ENCODE data around the gene AMN1. TPM values are rescaled to one million over a fixed set of nuclear protein-coding genes. Genes with fewer than 3 reads are reported as not detected.
"Not testable (repeated sequence)": the region's sequence is repeated elsewhere in the genome, so short reads cannot be mapped to it uniquely, and the experiment has no call there.

AMN1 gene
- total RNA-seq, 4 donors from 2014 or later = 5.7 to 10.5 (median 8.7) TPM; not detected in 1

- H3K27ac ChIP-seq = no peak overlapping the region
- no peaks in the 10 kb centered on the region for H3K9me3 ChIP-seq
- intact Hi-C loops (cut with DNase I; ENCODE audit: low total_unique reads) (loop anchor here (10.0 kb wide), 1 partner anchor 72 kb away; the partner anchor contains the start of gene ETFBKMT), in situ Hi-C loops (cut with MboI; ENCODE audit: low pct_ligation_motif_present in 1 of 4, low pct_unique_long_range_greater_than_20kb in 1 of 4, low sequenced_read_pairs in 3 of 4) (no loop called here)
- 86 to 98% methylated on average over 1 to 2 of the region's 2 CpGs for WGBS, 2 donors (ENCODE audit: low coverage in 1 of 2)
- H3K4me1 ChIP-seq = peaks cover 2 to 33% (median 7%) of the 10 kb centered on the region in 4 donors
- no peak for DNase-seq
- H3K27me3 ChIP-seq = no peaks in the 10 kb centered on the region
- TF ChIP-seq CTCF (IDR thresholded peaks at IDR 0.05) (no peak), POLR2A (IDR thresholded peaks at IDR 0.05) (no peak), EP300 (IDR thresholded peaks at IDR 0.05; ENCODE audit: low read depth) (no peak), POLR2AphosphoS5 (IDR thresholded peaks at IDR 0.05) (no peak)
- no peak overlapping the region for H3K4me3 ChIP-seq
- H3K36me3 ChIP-seq = no peaks in the 10 kb centered on the region
Observed at GRCh38 chr12:31727192-31727591, 1.6 kb downstream of the AMN1 start.

- in situ Hi-C loops (cut with MboI; ENCODE audit: low pct_ligation_motif_present in 1 of 4, low pct_unique_long_range_greater_than_20kb in 1 of 4, low sequenced_read_pairs in 3 of 4) = no loop called here
- DNase-seq = no peak
Observed at GRCh38 chr12:31726575-31726974, 2.2 kb downstream of the AMN1 start.

GRCh38 chr12:31724557-31724956, 4.3 kb downstream of the AMN1 start:
- WGBS, 2 donors (ENCODE audit: low coverage in 1 of 2) = 84 to 100% methylated on average over 1 to 2 of the region's 2 CpGs
- H3K4me1 ChIP-seq = peaks cover 0 to 17% (median 5%) of the 10 kb centered on the region in 4 donors
- H3K27ac ChIP-seq = no peak overlapping the region
- no peak for TF ChIP-seq CTCF (IDR thresholded peaks at IDR 0.05)
- TF ChIP-seq POLR2A (IDR thresholded peaks at IDR 0.05) = no peak
- no peak for TF ChIP-seq POLR2AphosphoS5 (IDR thresholded peaks at IDR 0.05)
- no peak for TF ChIP-seq EP300 (IDR thresholded peaks at IDR 0.05; ENCODE audit: low read depth)
- intact Hi-C loops (cut with DNase I; ENCODE audit: low total_unique reads) (loop anchor here (10.0 kb wide), 1 partner anchor 70 kb away; the partner anchor contains the start of gene ETFBKMT), in situ Hi-C loops (cut with MboI; ENCODE audit: low pct_ligation_motif_present in 1 of 4, low pct_unique_long_range_greater_than_20kb in 1 of 4, low sequenced_read_pairs in 3 of 4) (no loop called here)
- H3K4me3 ChIP-seq = no peak overlapping the region
- H3K9me3 ChIP-seq = no peaks in the 10 kb centered on the region
- no peaks in the 10 kb centered on the region for H3K36me3 ChIP-seq
- H3K27me3 ChIP-seq = no peaks in the 10 kb centered on the region
- DNase-seq = no peak

More at GRCh38 chr12:31726575-31726974, 2.2 kb downstream of the AMN1 start:
- TF ChIP-seq CTCF (IDR thresholded peaks at IDR 0.05) (no peak), POLR2AphosphoS5 (IDR thresholded peaks at IDR 0.05) (no peak), EP300 (IDR thresholded peaks at IDR 0.05; ENCODE audit: low read depth) (no peak), POLR2A (IDR thresholded peaks at IDR 0.05) (no peak)
- H3K9me3 ChIP-seq = no peaks in the 10 kb centered on the region
- H3K4me3 ChIP-seq = no peak overlapping the region
- no peaks in the 10 kb centered on the region for H3K27me3 ChIP-seq
- intact Hi-C loops (cut with DNase I; ENCODE audit: low total_unique reads) = loop anchor here (10.0 kb wide), 1 partner anchor 72 kb away; the partner anchor contains the start of gene ETFBKMT
- peaks cover 0 to 28% (median 7%) of the 10 kb centered on the region in 4 donors for H3K4me1 ChIP-seq
- no peak overlapping the region for H3K27ac ChIP-seq
- H3K36me3 ChIP-seq = no peaks in the 10 kb centered on the region

- Histone ChIP-seq H3K27me3 (no peaks in the 10 kb centered on the region), H3K4me3 (no peak overlapping the region), H3K4me1 (peaks cover 0 to 8% (median 1%) of the 10 kb centered on the region in 4 donors), H3K9me3 (no peaks in the 10 kb centered on the region), H3K27ac (no peak overlapping the region), H3K36me3 (no peaks in the 10 kb centered on the region)
- 88% methylated on average over 2 of the region's 2 CpGs; no CpG with 5 or more reads in 1 of the 2 donors for WGBS, 2 donors (ENCODE audit: low coverage in 1 of 2)
- TF ChIP-seq EP300 (IDR thresholded peaks at IDR 0.05; ENCODE audit: low read depth) = no peak
- TF ChIP-seq CTCF (IDR thresholded peaks at IDR 0.05) = no peak
- TF ChIP-seq POLR2A (IDR thresholded peaks at IDR 0.05) = no peak
- TF ChIP-seq POLR2AphosphoS5 (IDR thresholded peaks at IDR 0.05) = no peak
- intact Hi-C loops (cut with DNase I; ENCODE audit: low total_unique reads) = loop anchor here (10.0 kb wide), 1 partner anchor 68 kb away; the partner anchor contains the start of gene ETFBKMT
- DNase-seq = no peak
- in situ Hi-C loops (cut with MboI; ENCODE audit: low pct_ligation_motif_present in 1 of 4, low pct_unique_long_range_greater_than_20kb in 1 of 4, low sequenced_read_pairs in 3 of 4) = no loop called here
Observed at GRCh38 chr12:31722580-31722979, 6.2 kb downstream of the AMN1 start.

- H3K36me3 ChIP-seq; DNase-seq; H3K27ac ChIP-seq; H3K9me3 ChIP-seq; H3K4me1 ChIP-seq; intact Hi-C loops (cut with DNase I; ENCODE audit: low total_unique reads); H3K4me3 ChIP-seq; H3K27me3 ChIP-seq; in situ Hi-C loops (cut with MboI; ENCODE audit: low pct_ligation_motif_present in 1 of 4, low pct_unique_long_range_greater_than_20kb in 1 of 4, low sequenced_read_pairs in 3 of 4): not testable (repeated sequence)
- 97% methylated on average over 13 of the region's 15 CpGs; no CpG with 5 or more reads in 1 of the 2 donors for WGBS, 2 donors (ENCODE audit: low coverage in 1 of 2)
Observed at GRCh38 chr12:31718542-31719198, 10.2 kb downstream of the AMN1 start.

GRCh38 chr12:31716998-31717397, 11.8 kb downstream of the AMN1 start:
- DNase-seq; H3K9me3 ChIP-seq; H3K36me3 ChIP-seq; in situ Hi-C loops (cut with MboI; ENCODE audit: low pct_ligation_motif_present in 1 of 4, low pct_unique_long_range_greater_than_20kb in 1 of 4, low sequenced_read_pairs in 3 of 4); intact Hi-C loops (cut with DNase I; ENCODE audit: low total_unique reads); H3K27me3 ChIP-seq; H3K27ac ChIP-seq; H3K4me1 ChIP-seq; H3K4me3 ChIP-seq: not testable (repeated sequence)
- WGBS, 2 donors (ENCODE audit: low coverage in 1 of 2) = 98 to 100% methylated on average over 3 to 4 of the region's 4 CpGs

All from transverse colon (tissue), 4 donors.